Ishikawa (cell line): Measurements from ENCODE around the gene PRIMA1.

Source experiments
- CEBPB ChIP-seq: IDR thresholded peaks from 2 replicates; pipeline ENCODE4 v1.6.1; 2012
- CREB1 ChIP-seq: IDR thresholded peaks from 2 replicates; pipeline ENCODE4 v1.6.1; 2012; ENCODE audit warnings: low read depth
- EGR1 ChIP-seq: IDR thresholded peaks from 2 replicates; pipeline ENCODE4 v1.6.1; 2012
- EP300 ChIP-seq: IDR thresholded peaks from 2 replicates; pipeline ENCODE4 v1.6.1; 2012; ENCODE audit warnings: borderline replicate concordance
- FOXM1 ChIP-seq: IDR thresholded peaks from 2 replicates; pipeline ENCODE4 v1.6.1; 2012; ENCODE audit warnings: low read depth, borderline replicate concordance
- NFIC ChIP-seq: IDR thresholded peaks from 2 replicates; pipeline ENCODE4 v1.6.1; 2012
- RAD21 ChIP-seq: IDR thresholded peaks from 2 replicates; pipeline ENCODE4 v1.6.1; 2012; ENCODE audit warnings: low read depth
- TAF1 ChIP-seq: IDR thresholded peaks from 2 replicates; pipeline ENCODE4 v1.6.1; 2012; ENCODE audit warnings: low read depth, mild to moderate bottlenecking
- TCF12 ChIP-seq: IDR thresholded peaks from 2 replicates; pipeline ENCODE4 v1.6.1; 2012; ENCODE audit warnings: low read depth
- TEAD4 ChIP-seq: IDR thresholded peaks from 2 replicates; pipeline ENCODE4 v1.6.1; 2012
- USF1 ChIP-seq: IDR thresholded peaks from 2 replicates; pipeline ENCODE4 v1.6.1; 2012
- YY1 ChIP-seq: IDR thresholded peaks from 2 replicates; pipeline ENCODE4 v1.6.1; 2012; ENCODE audit warnings: low read depth
- ZBTB7A ChIP-seq: IDR thresholded peaks from 2 replicates; pipeline ENCODE4 v1.6.1; 2012; ENCODE audit warnings: low read depth
- TF ChIP-seq, protein P1 (sequence below): IDR thresholded peaks from 2 replicates; pipeline ENCODE4 v1.6.1; 2012; ENCODE audit warnings: low read depth, mild to moderate bottlenecking
- TF ChIP-seq, protein P2 (sequence below): IDR thresholded peaks from 2 replicates; pipeline ENCODE4 v1.6.1; 2012

Gene PRIMA1

GRCh38 chr14:93727039-93727740, 61.1 kb downstream of the PRIMA1 start:
- TF ChIP-seq TCF12: no peak

GRCh38 chr14:93725993-93726392, 62.3 kb downstream of the PRIMA1 start:
- TF ChIP-seq CEBPB: no peak
- no peak for TF ChIP-seq NFIC
- no peak for TF ChIP-seq USF1
- no peak for TF ChIP-seq RAD21
- TF ChIP-seq EGR1: no peak
- no peak for TF ChIP-seq TEAD4
- TF ChIP-seq TCF12: no peak

DNA sequence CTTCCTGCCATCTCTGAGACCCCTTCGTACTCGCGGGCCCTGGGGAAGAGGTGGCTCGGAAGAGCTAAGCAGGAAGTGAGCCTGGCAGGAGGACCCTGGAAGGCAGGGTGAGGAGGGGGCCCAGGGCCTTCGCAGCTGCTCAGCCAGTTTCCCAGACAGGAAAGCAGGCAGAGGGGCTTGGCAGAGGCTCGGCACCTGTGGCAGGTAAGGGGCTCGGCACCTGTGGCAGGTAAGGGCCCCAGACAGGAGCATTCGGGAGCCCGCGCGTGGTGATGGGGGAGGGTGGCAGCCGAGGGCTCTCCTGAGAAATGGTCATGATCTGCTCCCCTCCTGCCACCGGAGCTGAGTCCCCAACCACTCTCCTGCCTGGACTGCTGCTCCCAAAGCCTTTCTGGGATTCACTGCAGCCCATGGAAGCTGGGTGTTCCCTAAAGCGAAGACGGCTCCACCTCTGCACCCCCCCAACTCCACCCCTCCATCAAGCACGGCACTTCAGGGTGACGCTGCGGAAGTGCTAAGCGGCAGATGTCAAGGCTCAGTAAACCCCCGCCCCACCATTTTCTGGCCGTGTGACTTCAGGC, 63.2 kb downstream of the PRIMA1 start:
- TF ChIP-seq CREB1: no peak
- TF ChIP-seq TEAD4: no peak
- TF ChIP-seq CEBPB: no peak
- no peak for TF ChIP-seq TCF12
- no peak for TF ChIP-seq NFIC
- TF ChIP-seq, protein P1, sequence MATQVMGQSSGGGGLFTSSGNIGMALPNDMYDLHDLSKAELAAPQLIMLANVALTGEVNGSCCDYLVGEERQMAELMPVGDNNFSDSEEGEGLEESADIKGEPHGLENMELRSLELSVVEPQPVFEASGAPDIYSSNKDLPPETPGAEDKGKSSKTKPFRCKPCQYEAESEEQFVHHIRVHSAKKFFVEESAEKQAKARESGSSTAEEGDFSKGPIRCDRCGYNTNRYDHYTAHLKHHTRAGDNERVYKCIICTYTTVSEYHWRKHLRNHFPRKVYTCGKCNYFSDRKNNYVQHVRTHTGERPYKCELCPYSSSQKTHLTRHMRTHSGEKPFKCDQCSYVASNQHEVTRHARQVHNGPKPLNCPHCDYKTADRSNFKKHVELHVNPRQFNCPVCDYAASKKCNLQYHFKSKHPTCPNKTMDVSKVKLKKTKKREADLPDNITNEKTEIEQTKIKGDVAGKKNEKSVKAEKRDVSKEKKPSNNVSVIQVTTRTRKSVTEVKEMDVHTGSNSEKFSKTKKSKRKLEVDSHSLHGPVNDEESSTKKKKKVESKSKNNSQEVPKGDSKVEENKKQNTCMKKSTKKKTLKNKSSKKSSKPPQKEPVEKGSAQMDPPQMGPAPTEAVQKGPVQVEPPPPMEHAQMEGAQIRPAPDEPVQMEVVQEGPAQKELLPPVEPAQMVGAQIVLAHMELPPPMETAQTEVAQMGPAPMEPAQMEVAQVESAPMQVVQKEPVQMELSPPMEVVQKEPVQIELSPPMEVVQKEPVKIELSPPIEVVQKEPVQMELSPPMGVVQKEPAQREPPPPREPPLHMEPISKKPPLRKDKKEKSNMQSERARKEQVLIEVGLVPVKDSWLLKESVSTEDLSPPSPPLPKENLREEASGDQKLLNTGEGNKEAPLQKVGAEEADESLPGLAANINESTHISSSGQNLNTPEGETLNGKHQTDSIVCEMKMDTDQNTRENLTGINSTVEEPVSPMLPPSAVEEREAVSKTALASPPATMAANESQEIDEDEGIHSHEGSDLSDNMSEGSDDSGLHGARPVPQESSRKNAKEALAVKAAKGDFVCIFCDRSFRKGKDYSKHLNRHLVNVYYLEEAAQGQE: no peak
- TF ChIP-seq EGR1: no peak
- TF ChIP-seq USF1: no peak
- TF ChIP-seq FOXM1: no peak
- no peak for TF ChIP-seq EP300
- TF ChIP-seq YY1: no peak
- TF ChIP-seq RAD21: no peak

DNA sequence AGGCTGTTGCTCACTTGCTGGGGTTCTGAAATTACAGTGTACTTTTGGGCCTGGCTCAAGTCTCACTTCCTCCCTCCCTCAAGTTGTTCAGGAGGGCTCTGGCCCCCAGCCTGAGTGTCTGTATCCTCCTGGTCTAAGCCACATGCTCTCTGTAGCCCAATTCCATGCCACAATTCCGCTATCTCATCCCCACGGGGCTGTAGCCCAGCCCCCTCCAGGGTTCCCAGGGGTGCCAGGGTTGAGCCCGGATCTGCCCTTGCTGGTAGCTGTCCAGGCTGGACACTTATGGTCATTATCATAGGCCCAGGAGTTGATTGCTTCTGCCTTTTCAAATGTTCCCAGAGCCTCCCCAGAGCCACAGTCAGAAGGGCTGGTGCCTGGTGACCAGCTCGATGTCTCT, 65.3 kb downstream of the PRIMA1 start:
- no peak for TF ChIP-seq TAF1
- TF ChIP-seq NFIC: no peak
- no peak for TF ChIP-seq YY1
- no peak for TF ChIP-seq CREB1
- TF ChIP-seq FOXM1: no peak
- no peak for TF ChIP-seq TEAD4
- TF ChIP-seq EGR1: no peak
- TF ChIP-seq EP300: no peak
- TF ChIP-seq, protein P2, sequence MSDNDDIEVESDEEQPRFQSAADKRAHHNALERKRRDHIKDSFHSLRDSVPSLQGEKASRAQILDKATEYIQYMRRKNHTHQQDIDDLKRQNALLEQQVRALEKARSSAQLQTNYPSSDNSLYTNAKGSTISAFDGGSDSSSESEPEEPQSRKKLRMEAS: no peak
- TF ChIP-seq CEBPB: no peak
- TF ChIP-seq RAD21: no peak
- TF ChIP-seq TCF12: no peak
- TF ChIP-seq, protein P1: no peak
- no peak for TF ChIP-seq USF1
- TF ChIP-seq ZBTB7A: no peak

- TF ChIP-seq NFIC (no peak), USF1 (no peak), CREB1 (no peak), TEAD4 (no peak), FOXM1 (no peak), ZBTB7A (no peak), EP300 (no peak), RAD21 (no peak), YY1 (no peak), CEBPB (no peak)
- TF ChIP-seq, protein P2: no peak
- TF ChIP-seq, protein P1: no peak
These were observed 67.3 kb downstream of the PRIMA1 start for GRCh38 chr14:93720981-93721483.
